AG09309 (cell line): ENCODE data around the gene USP15.

Experiments used
- DNase-seq: peaks from one replicate; pipeline ENCODE4 v3.0.0-alpha.2; 2010; ENCODE audit warnings: low read depth
- H3K4me3 ChIP-seq: 2 replicates; pipeline ENCODE4 v1.5.1; 2011; ENCODE audit warnings: mild to moderate bottlenecking, low read depth, low read length, moderate library complexity; ENCODE audit not compliant: control insufficient read depth
- CTCF ChIP-seq: IDR thresholded peaks from 2 replicates; pipeline ENCODE4 v1.5.1; 2011; ENCODE audit warnings: mild to moderate bottlenecking, low read depth, low read length, inconsistent platforms; ENCODE audit not compliant: insufficient read depth, control insufficient read depth; ENCODE audit errors: missing control alignments

Gene USP15

DNA sequence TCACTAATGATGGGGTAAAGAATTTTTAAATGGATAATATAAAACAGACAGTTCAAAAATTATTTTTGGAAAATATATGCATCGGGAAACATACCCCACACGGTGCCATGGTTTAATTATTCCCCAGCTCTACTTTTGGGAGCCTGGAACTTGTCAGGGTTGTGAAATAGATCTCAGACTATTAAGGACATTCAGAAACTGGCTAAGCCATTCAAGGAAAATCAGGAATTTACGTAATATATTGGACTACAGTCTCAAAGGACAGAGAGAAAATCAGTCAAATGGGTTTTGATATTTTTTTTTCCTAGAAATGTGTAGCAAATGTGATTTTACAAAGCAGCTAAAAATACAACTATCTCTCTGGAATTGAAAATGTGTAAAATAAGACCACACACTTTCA is 148.9 kb downstream of the USP15 start:
- no peak overlapping the region for H3K4me3 ChIP-seq
- DNase-seq: no peak
- no peak for TF ChIP-seq CTCF

- DNase-seq: no peak
- no peak for TF ChIP-seq CTCF
- no peak overlapping the region for H3K4me3 ChIP-seq
Measured at GRCh38 chr12:62414180-62414579, 154.0 kb downstream of the USP15 start.

GRCh38 chr12:62426089-62426488 is 165.9 kb downstream of the USP15 start:
- TF ChIP-seq CTCF: no peak
- no peak overlapping the region for H3K4me3 ChIP-seq
- no peak for DNase-seq

- no peak overlapping the region for H3K4me3 ChIP-seq
- no peak for DNase-seq
- no peak for TF ChIP-seq CTCF
Measured at GRCh38 chr12:62429457-62429856, 169.3 kb downstream of the USP15 start.

DNA sequence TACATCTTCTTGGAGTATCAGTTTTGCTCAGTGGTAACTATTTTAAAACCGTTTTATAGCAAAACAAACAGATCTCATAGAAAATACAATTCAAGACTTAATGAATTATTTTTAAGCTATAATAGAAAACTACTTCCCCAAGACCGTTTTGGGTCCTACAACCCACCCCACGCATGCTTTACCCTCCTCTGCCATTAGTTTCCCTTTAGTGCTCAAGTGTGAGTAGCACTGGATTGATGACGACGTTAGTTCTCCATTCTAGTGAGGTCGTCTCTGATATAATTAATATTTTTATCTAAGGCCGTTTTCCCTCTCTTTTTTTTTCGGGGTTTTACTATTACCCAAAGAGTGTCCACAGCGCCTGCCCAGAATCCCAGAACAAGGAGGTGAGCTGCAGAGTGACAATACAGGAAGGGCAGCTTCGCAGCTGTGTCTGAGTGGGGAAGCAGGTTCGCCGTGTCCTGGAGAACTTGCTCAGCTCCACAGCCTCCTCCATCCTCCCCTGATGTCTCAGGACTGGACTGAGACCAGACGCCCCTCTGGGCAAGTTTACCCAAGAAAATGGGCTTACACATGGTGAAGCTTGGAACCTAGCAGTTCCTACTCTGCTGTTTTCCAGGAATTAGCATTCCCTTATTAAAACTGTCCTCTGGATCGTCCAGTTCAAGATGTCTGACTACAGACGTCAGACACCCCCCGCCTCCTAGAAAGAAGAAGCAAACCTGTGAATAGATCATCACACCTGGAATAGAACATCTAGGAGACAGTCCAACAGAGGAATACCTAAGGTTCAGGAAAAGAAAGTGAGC is 174.5 kb downstream of the USP15 start:
- no peak for DNase-seq
- H3K4me3 ChIP-seq: peak overlapping the region; percentile 48
- TF ChIP-seq CTCF: no peak

DNA sequence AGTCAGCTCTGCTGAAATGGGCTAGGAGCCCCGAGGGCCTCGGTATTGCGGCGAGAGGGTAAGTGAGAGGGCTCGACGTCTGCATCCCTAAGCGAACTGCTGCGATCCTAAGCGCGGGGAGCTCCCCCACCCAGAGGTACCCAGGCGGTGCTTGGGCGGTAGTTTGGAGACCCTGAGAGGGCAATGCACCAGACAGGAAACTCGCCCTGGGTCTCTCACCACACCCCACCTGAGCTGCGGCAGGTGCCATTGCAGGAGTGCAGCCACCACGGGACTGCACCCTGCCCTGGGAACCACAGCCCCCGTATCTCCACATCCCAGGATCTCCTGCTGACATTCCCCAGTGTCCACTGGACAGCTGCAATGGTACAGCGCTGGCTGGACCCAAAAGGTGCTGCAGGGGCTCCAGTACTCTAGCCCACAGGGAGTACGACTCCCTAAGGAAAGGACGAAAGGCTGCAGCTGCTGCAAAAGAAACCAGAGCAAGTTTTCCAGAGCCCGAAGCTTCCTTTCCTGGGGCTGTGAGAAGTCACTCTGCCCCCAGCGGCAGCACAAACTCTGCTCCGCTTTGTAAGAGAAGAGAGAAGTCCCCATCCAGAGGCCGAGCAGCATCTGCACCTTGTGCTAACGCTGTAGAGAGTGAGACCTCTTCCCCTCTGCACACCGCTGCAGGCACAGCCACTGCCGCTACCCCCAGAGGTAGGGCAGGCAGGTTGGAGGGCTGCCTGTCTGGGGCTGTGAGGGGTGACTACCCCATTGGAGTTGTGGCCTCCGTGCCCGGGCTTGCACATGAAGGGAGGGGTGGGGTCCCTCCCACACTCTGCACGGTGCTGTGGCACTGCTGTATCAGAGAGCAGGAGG is 175.3 kb downstream of the USP15 start:
- peak overlapping the region; percentile 48 for H3K4me3 ChIP-seq
- peak; percentile 11 for DNase-seq
- TF ChIP-seq CTCF: peak; percentile 71
